ENCODE measurements around the gene CADM2.

- TF ChIP-seq CTCF (IDR thresholded peaks at IDR 0.05) (no peak), EP300 (IDR thresholded peaks at IDR 0.05) (no peak), POLR2A (IDR thresholded peaks at IDR 0.05; ENCODE audit: low read depth) (no peak), POLR2AphosphoS5 (IDR thresholded peaks at IDR 0.05) (no peak)
Measured at GRCh38 chr3:85312331-85312730, 353.5 kb downstream of the CADM2 start.
